SHP77 treated with DMSO at 0.1 percent for 48 hours (cell line): ENCODE results near the gene CCDC144A.
A peak's percentile ranks its signal among the peaks of the same experiment; 100 is the strongest.
"Not testable (repeated sequence)": the region's sequence is repeated elsewhere in the genome, so short reads cannot be mapped to it uniquely, and the experiment has no call there.

Experiments
- DNase-seq: peaks from one replicate; lab custom pipeline; 2025; lab: John Stamatoyannopoulos, UW

The CCDC144A gene

DNA sequence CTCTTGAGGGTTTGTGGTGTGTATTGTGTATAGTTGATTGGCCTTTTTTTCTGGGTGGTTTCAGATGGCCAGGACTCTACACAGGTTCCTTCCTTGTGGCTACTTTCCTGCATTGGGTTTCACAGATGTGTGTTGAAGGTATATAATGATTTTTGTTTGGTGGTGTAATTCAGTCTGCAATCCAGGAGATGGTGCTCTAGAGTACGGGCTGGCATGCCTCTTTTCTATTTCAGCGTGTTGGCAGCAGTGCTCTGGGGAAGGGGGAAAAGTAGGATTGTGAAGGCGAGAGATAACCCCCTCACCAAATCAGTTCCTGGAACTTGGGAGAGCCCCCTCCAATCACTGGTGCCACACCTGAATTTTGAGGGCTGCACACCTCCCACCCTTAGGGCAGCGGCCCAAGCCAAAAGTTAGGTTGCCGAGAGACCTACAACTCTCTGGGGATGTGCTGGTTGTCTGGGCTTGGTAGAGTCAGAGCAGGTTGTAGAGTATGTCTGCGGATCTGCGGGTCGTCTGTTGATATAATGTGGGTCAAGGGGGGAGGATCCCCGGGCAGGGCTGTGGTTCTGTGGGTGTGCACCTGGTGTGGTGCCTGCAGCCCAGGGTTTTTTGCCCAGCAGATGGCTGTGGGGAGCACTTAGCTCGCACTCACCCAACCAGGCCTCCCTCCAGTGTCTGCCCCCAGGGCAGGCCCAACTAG, 61.3 kb downstream of the CCDC144A start:
- DNase-seq: peak; percentile 75

DNA sequence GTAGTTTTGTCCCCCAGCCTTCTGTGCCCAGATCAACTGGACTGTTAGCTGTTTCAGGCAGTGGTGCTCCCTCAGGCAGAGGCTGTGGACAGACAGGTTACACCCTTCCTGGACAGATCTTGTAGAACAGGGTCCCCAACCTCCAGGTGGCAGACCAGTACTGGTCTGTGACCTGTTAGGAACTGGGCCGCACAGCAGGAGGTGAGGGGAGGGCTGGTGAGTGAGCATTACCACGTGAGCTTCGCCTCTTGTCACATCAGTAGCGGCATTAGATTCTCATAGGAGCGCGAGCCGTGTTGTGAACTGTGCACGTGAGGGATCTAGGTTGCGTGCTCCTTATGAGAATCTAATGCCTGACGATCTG, 61.9 kb downstream of the CCDC144A start:
- DNase-seq: not testable (repeated sequence)

- DNase-seq: not testable (repeated sequence)
Measured at GRCh38 chr17:16757520-16757919, 67.5 kb downstream of the CCDC144A start.

- DNase-seq: not testable (repeated sequence)
Measured at GRCh38 chr17:16758177-16758576, 68.1 kb downstream of the CCDC144A start.

- not testable (repeated sequence) for DNase-seq
Measured at GRCh38 chr17:16768290-16769175, 78.5 kb downstream of the CCDC144A start.

GRCh38 chr17:16772394-16773145, 82.5 kb downstream of the CCDC144A start:
- DNase-seq: not testable (repeated sequence)

DNA sequence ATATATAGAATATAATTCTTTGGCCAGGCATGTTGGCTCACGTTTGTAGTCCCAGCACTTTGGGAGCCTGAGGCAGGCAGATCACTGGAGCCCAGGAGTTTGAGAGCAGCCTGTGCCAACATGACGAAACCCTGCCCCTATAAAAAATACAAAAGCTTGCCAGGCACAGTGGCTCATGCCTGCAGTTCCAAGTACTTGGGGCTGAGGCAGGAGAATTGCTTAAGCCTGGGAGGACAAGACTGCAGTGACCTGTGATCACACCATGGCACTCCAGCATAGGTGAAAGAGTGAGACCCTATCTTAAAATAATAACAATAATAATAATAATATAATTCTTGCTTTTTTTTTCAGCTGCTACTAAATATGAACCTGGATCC, 83.1 kb downstream of the CCDC144A start:
- not testable (repeated sequence) for DNase-seq

GRCh38 chr17:16787851-16788250, 97.8 kb downstream of the CCDC144A start:
- not testable (repeated sequence) for DNase-seq

- not testable (repeated sequence) for DNase-seq
Measured at GRCh38 chr17:16788889-16789536, 99.0 kb downstream of the CCDC144A start.

DNA sequence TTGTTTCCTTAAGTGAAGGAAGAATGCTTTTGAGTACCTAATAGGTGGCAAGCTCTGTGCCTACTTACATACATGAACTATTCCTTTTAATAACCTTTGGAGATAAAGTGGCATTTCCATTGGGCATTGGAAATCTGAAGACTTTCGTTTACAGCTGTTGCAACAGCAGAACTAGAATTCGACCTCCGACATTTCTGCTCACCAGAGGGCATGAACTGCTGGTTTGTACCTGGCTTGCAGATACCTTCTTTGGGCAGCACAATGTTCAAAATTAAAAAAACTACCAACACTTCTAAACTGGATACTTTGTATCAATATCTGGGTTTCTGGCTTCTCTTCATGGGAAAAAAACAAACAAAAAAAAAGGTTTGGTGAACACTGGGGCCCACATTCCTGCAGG, 99.6 kb downstream of the CCDC144A start:
- not testable (repeated sequence) for DNase-seq

GRCh38 chr17:16790313-16790871, 100.4 kb downstream of the CCDC144A start:
- DNase-seq: not testable (repeated sequence)

- not testable (repeated sequence) for DNase-seq
Measured at GRCh38 chr17:16794215-16794614, 104.2 kb downstream of the CCDC144A start.

- not testable (repeated sequence) for DNase-seq
Measured at GRCh38 chr17:16795894-16796293, 105.9 kb downstream of the CCDC144A start.

GRCh38 chr17:16804851-16805250, 114.8 kb downstream of the CCDC144A start:
- not testable (repeated sequence) for DNase-seq

GRCh38 chr17:16806599-16806998, 116.6 kb downstream of the CCDC144A start:
- not testable (repeated sequence) for DNase-seq

DNA sequence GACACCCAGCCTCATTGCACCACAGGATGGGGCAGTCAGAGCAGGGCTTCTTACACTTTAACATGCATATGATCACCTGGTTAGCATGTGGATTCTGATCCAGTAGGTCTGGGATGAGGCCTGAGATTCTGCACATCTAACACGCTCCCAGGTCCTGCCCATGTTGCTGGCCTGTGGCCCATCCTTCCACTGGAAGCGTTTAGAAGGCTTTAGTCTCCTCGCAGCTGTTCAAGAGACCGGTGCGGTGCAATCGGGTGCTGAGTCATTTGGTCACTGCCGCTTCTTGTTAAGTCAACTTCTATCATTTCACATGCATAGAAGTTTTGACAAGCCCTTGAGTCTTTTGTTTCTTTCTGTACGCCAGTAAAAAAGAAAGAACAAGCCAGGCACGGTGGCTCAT, 117.6 kb downstream of the CCDC144A start:
- not testable (repeated sequence) for DNase-seq

DNA sequence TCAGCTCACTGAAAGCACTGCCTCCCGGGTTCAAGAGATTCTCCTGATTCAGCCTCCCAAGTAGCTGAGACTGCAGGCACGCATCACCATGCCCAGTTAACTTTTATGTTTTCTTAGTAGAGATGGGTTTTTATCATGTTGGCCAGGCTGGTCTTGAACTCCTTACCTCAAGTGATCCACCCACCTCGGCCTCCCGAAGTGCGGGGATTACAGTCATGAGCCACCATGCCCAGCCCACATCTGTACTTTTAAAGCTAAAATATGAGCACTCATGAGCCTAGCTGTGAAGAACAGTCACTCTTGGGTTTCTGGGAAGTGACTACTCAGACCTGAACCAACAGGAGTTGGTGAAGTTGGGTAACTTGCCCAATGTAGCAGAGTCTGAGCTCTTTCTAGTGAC, 120.2 kb downstream of the CCDC144A start:
- not testable (repeated sequence) for DNase-seq

DNA sequence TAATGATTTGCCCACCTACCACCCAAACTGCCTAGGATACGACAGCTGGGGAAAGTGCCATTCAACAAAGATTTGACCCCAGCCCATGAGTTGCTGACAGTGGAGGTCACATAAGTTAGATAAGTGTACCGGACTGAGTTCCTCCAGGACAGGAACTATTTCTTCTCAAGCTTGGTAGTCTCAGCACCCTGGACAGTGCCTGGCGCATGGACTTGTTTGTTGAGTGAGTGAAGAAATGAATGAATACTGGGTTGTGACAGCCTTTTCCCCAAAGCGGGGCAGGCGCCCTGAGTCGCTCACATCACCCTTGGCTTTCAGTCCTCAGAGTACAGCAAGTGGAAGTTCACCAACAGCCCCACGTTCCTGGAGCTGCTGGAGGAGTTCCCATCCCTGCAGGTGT, 122.1 kb downstream of the CCDC144A start:
- not testable (repeated sequence) for DNase-seq

- no peak for DNase-seq
Measured at GRCh38 chr17:16814439-16814838, 124.4 kb downstream of the CCDC144A start.

- no peak for DNase-seq
Measured at GRCh38 chr17:16817201-16817600, 127.2 kb downstream of the CCDC144A start.

DNA sequence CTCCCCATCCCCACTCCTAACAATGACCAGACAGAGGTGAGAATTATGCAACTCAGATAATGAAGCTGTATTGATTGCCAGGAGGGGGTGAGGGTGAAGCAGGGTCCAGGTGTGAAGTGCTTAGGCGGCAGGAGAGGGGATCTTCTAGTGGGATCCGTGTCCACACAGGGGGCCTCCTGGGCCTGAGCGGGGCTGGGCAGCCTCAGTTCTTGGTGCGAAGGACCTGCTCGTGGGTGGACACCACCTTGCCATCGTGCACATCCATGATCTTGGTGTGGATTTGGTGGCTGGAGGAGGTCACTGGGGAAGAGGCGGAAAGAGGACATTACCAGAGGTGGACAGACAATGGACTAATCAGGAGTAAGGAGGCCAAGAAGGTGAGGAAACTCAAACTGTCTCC, 127.9 kb downstream of the CCDC144A start:
- not testable (repeated sequence) for DNase-seq
